Kidney tubule cell (primary cell): ENCODE data around the gene LIPT2.
A peak's percentile ranks its signal among the peaks of the same experiment; 100 is the strongest.

Source experiments
- DNase-seq: peaks from one replicate; pipeline ENCODE4 v3.0.0-alpha.2; 2018; ENCODE audit warnings: low spot score

Gene LIPT2

GRCh38 chr11:74494916-74495315 is 1.4 kb upstream of the LIPT2 start:
- DNase-seq: no peak

- DNase-seq: peak; percentile 84
Observed at GRCh38 chr11:74493791-74494630, 487 bp upstream of the LIPT2 start.

- DNase-seq: no peak
Observed at GRCh38 chr11:74492084-74492483, 1.4 kb downstream of the LIPT2 start.

- no peak for DNase-seq
Observed at GRCh38 chr11:74490941-74491340, 2.6 kb downstream of the LIPT2 start.

GRCh38 chr11:74487875-74488274 is 5.6 kb downstream of the LIPT2 start:
- DNase-seq: peak; percentile 14

- DNase-seq: no peak
Observed at GRCh38 chr11:74485868-74486267, 7.7 kb downstream of the LIPT2 start.

GRCh38 chr11:74480688-74481417 is 12.7 kb downstream of the LIPT2 start:
- DNase-seq: no peak

- no peak for DNase-seq
Observed at GRCh38 chr11:74479732-74480123, 13.8 kb downstream of the LIPT2 start.

GRCh38 chr11:74478877-74479731 is 14.4 kb downstream of the LIPT2 start:
- no peak for DNase-seq

GRCh38 chr11:74476536-74476935 is 17.0 kb downstream of the LIPT2 start:
- DNase-seq: no peak

GRCh38 chr11:74474316-74474715 is 19.2 kb downstream of the LIPT2 start:
- no peak for DNase-seq

GRCh38 chr11:74473382-74474173 is 19.9 kb downstream of the LIPT2 start:
- no peak for DNase-seq

GRCh38 chr11:74471668-74472429 is 21.7 kb downstream of the LIPT2 start:
- peak; percentile 48 for DNase-seq

GRCh38 chr11:74471037-74471436 is 22.5 kb downstream of the LIPT2 start:
- DNase-seq: no peak

- peak; percentile 84 for DNase-seq
Observed at GRCh38 chr11:74470526-74470925, 23.0 kb downstream of the LIPT2 start.

GRCh38 chr11:74468936-74469335 is 24.6 kb downstream of the LIPT2 start:
- no peak for DNase-seq

- DNase-seq: no peak
Observed at GRCh38 chr11:74468521-74468920, 25.0 kb downstream of the LIPT2 start.

GRCh38 chr11:74468058-74468457 is 25.5 kb downstream of the LIPT2 start:
- DNase-seq: peak; percentile 15

- DNase-seq: peak; percentile 44
Observed at GRCh38 chr11:74466916-74467885, 26.3 kb downstream of the LIPT2 start, which contains the start of gene KCNE3. Gene KCNE3 (minus strand): TSS chr11:74467549. CDS start chr11:74457563, 9,986 bp downstream.
